HT1080 (cell line): ENCODE results near the gene DVL1. TPM values are rescaled to one million over a fixed set of nuclear protein-coding genes. Genes with fewer than 3 reads are reported as not detected.
A peak's percentile ranks its signal among the peaks of the same experiment; 100 is the strongest.

Experiments
- DNase-seq: peaks from one replicate; pipeline ENCODE4 v3.0.0-alpha.2; 2015; ENCODE audit warnings: low read depth
- total RNA-seq: library from RNA; depleted of rRNA; stranded (reverse); fragments of >200 nt; shearing (Covaris generic); gene quantifications from 2 replicates; pipeline ENCODE4 v1.2.3, GENCODE V29; 2014

DVL1 gene
- total RNA-seq, 1 experiment from 2014 or later, result 113 TPM

DNA sequence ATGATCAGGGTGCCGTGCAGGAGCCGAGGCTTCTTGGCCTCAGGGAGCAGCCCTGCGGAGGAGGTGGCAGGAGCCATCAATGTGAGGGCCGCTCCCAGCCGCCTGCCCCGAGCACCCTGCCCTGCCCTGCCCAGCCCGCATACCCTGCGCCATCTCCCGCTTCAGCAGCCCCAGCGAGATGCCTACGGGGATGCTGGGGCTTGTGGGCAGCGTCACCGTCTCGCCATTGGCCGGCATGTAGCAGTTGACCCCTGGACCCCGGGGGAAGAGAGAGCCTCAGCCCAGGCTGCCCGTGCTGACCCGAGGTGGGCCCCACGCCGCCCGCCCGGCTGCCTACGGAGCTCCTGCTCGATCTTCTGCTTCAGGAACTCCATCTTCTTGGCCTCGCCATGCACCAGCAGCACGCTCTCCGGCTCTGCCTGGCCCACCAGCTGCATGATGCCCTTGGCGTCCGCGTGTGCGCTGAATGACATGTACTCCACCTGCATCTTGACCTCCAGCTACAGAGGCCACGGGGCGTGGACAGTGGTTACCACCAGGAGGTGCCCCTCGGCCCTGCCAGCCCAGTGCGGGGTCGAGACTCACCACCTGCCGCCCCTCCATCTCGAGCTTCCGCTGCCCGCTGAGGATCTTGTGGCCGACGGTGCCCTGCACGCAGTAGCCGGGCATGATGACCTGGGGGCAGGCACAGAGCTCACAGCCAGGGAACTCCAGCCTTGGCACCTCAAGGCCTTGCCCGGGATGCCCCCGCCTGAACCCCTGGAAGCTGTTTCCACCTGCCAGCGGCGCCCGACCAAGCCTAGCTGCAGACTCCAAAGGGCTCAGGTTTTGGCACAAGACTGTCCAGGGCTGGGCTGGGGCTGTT lies 36.5 kb downstream of the DVL1 start:
- no peak for DNase-seq

DNA sequence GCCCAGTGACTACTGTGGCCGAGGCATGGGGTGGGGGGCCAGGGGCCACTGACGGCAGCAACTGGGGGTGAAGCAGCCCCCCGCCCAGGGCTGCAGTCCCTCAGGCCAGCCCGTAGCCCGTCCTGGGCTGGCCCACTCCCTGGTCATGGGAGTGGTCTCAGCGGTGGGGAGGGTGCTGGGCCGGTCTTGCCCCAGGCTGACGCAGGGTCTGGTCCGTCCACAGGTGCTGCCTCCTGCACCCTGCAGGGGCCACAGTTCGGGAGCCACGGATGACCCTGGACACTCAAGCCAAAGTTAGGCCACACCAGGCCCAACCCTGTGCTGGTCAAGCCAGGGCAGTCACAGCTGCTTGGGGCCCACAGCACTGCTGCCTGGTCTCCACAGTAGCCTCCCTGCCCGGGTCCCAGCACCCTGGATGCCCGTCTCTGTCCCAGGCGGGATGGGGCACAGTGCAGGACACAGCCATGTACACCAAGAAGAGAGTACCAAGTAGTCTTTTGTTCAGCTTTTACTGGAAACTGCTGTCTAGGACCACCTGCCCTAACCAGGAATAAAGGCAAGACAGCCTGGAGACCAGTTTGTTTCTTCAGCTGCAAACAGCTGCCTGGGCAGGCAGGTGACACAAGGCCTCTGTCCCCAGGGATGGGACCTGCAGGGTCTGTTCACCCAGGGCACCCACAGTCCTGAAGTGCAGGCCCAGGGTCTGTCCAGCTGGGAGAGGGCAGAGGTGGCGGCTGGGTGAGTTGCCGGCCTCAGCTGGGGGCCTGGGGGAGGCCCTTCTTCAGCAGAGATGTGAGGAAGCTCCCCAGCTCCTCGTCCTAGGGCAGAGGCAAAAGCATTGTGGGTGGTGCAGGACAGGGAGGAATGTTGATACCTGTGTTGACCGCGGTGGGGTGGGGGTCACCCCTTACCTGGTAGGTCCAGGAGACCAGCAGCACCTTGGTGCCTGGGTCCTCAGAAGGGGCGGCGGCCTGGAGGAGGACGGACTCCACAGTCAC lies 37.8 kb downstream of the DVL1 start:
- no peak for DNase-seq

DNA sequence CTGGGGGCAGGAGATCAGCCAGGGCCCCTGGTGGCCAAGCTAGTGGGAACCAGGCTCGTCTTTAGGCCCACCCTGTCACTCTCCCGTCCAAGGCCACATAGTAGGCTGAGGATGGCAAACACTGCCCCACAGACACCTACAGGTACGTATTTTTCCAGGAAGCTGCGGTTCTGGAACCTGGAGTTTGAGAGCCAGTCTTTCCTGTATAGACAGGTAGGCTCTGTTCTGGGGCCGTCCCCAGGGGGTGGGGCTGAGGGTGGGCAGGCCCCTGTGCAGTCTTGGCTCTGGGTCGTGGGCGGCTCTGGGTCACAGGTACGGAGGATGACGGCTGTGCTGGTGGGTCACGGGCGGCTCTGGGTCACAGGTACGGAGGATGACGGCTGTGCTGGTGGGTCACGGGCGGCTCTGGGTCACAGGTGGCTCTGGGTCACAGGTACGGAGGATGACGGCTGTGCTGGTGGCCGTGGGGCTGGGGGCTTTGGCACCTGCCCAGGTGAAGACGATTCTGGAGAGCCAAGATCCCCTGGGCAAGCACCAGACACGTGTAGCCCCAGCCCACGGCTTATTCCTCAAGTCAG lies 38.7 kb downstream of the DVL1 start:
- no peak for DNase-seq

DNA sequence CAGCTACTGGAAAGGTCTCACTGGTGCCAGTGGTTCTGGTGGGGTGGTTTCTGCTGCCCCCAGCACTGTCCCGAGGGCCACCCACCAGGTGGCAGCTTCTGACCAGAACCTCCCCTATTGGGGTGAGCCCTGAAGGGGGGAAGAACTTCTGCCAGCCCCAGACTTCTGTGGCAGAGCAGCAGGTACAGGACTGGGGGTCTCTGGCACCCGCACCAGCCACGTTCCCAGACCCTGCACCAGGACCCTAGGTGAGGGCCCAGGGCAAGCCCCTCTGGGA lies 39.2 kb downstream of the DVL1 start:
- DNase-seq, result no peak

DNA sequence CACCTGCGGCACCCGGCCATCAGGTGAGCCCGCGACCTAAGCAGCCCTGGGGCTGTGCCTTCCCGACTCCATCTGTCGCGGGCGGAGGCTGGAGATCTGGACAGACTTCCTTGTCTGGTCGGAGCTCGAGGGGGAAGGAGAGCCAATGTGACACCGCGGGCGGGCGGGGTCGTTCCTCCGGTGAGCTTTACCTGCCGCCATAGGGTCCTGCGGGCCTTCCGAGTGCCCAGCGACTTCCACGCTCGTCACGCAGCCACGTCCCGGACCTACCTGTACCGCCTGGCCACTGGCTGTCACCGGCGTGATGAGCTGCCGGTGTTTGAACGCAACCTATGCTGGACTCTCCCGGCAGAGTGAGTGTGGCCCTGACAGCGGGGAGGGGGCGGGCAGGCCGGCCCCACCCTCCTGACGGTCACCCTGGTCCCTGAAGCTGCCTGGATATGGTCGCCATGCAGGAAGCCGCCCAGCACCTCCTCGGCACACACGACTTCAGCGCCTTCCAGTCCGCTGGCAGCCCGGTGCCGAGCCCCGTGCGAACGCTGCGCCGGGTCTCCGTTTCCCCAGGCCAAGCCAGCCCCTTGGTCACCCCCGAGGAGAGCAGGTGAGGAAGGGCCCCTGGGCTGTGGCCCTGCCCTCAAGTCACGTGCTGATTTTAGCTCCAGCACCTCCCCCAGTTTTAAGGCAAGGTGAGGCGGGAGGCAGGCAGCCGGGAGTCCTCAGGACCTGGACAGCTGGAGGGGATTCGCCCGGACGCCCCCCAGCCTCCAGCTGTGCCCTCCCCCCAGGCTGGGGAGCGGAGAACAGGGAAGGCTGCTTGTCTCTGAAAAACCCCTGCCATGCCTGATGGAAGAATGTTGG lies 39.7 kb downstream of the DVL1 start:
- no peak for DNase-seq

DNA sequence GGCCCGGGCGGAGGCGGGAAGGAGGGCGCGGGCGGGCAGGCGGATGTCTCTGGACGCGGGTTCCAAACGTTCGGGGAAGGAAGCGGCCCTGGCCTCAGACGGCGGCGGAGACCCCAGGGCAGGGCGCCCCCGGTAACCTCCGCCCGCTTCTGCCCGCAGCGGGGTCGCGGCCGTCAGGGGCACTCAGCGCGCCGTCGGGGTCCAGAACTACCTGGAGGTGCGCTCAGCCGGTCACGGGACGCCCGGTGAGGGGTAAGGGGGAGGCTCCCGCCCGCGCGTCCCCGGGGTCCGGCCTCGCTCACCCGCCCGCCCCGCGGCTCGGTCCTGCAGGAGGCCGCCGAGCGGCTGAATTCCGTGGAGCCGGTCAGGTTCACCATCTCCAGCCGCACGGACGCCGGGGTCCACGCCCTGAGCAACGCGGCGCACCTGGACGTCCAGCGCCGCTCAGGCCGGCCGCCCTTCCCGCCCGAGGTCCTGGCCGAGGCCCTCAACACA lies 40.4 kb downstream of the DVL1 start:
- DNase-seq, result no peak

DNA sequence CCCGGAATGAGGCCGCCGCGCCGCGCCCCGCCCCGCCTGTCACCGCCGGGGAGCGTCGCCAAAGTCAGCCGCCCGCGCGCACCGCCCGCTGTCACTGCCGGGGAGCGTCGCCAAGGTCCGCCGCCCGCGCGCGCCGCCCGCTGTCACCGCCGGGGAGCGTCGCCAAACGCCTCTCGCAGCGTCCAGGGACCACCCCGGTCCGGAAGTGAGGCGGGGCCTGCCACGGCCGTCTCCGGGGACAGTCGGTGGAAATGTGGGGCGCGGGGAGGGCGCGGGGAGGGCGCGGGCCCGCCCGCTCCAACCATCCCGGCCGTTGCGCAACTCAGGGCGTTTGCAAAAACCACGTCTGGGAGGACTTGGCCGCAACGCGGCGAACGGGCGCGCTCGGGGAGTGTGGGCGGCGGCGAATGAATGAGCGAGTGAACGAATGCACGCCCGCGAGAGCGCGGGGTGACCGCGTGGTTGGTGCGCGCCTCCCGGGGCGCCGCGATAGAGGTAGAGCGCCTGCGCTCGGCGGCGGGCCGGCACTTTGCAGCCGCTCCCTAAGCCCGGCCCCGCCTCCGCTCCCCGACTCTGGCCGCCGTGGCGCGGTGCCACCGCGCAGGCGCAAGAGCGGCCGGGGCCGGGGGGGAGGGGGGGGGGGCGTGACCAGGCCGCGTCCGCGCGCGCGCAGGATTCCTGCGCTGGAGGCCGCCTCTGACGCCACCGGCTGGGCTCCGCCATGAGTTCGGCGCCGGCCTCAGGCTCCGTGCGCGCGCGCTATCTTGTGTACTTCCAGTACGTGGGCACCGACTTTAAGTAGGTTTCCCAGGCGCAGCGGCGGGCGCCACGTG lies 41.1 kb downstream of the DVL1 start, which contains the start of the genes ACAP3 and PUSL1:
ACAP3 (minus strand) TSS at position 8 of the 833 bp plus-strand sequence. CDS start 115 bp downstream, outside the sequence.
PUSL1 (plus strand) TSS at position 675 of the 833 bp plus-strand sequence; CDS start at position 722, 47 bp downstream.
- peak; percentile 88 for DNase-seq

DNA sequence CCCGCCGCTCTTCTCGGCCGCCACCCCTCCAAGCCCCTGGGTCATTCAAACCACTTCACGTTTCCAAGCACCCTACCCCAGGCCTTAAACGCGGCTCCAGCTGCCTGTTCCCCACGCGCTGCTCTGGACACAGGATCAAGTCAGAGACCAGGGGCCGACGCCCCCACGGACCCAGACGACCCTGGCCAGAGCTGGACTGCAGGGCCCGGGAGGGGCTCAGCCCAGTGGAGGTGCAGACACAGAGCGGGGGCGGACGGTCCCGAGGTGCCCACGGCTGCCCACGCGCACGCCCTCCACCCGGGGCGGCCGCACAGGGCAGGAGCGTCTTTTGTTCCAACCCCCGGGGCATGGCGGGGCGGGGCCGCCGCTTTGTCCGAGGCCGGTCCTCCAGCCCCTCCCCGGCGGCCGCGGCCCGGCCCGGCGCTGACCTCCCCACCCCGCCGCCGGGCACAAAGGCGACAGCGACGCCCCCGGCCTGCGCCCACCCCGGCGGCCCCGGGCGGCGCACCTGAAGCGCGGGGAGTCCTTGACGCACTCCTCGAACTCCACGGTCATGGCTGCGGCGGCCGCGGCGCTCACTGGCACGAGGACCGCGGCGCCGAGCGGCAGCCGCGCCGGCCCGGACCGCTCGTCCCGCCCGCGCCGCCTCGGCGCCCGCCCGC lies 41.8 kb downstream of the DVL1 start:
- no peak for DNase-seq

DNA sequence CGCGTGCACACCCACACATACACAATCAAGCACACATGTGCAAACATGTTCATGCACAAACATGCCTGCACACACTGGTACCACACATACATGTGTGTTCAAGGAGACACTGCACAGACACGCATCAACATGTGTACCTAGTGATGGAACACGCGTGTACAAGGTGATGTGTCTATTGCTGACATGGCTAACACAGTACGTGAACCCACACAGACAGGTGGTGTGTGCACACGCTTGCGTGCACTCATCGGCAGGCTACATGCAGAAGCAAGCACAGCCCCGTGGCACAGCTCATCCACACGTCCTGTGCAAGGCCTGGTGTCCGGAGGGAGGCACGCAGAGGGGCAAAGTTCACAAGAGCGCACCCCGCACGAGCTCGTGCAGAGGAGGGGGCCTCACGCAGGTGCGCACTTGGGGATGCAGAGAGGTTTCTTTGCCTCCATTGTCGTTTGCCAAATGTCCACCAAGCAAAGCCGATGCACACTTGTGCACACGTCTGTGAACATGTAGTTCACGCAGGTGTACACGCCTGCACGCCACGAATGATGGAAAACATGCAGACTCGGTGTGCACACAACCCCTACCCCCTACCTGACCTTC lies 42.5 kb downstream of the DVL1 start:
- no peak for DNase-seq

DNA sequence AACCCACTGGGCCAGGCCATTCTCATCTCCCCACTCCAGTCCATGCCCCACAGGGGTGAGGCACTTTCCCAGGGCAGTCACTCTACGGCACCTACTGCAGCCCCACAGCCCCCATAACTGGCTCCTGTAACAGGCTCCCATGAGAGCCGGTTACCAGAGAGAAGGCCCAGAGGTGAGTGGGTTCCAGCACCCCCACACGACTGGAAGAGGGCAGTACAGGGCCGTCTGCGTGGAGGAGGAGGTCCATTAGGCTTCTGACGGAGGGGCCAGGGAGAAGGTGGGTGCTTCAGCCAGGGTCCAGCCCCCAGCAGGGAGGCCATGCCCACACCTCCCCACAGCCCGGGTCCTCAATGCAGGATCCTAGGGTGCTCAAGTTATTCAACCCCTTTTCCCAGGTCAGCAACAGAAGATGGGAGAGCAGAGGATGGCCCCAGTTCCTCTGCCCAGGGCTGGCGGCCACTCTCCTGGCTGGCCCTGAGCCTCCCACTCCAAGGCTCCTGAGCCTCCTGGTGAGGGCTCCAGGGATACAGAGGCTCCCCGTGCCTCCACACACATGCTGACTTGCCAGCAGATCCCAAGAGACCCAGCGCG lies 43.1 kb downstream of the DVL1 start:
- DNase-seq, result no peak

DNA sequence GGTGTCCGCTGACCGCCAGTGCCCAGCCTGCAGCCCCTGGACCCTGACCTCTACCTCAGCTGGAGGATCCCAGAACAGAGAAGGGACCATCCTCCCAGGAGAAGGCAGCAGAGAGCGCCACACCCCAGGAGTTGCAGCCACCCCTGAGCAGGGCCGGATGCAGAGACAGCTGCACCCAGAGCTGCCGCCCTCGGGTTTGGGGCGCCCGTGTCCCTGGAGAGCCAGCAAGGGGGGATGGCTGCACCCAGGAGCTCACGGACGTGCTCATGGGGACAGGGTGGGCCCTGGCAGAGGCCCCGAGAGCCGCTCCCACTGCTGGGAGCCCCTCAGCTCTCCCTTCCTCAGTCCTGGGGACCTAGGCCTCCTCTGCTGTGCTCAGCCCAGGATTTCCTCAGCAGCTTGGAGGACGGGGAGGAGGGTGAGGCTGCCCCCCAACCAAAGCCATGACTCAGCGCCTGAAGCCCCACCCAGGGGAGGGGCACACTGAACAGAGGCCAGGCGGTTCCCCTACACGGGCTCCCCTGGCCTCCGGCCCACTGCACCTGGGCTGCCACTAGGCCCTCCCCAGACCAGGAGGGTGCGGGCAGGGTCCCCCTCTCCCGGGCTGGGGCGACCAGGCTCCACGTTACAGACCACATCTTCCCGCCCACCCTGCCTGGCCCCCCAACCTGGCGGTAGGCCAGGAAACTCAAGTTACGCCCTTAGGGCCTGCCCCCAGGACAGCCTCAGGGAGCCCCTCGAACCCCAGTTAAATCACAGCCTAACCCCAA lies 43.7 kb downstream of the DVL1 start:
- peak; percentile 87 for DNase-seq

DNA sequence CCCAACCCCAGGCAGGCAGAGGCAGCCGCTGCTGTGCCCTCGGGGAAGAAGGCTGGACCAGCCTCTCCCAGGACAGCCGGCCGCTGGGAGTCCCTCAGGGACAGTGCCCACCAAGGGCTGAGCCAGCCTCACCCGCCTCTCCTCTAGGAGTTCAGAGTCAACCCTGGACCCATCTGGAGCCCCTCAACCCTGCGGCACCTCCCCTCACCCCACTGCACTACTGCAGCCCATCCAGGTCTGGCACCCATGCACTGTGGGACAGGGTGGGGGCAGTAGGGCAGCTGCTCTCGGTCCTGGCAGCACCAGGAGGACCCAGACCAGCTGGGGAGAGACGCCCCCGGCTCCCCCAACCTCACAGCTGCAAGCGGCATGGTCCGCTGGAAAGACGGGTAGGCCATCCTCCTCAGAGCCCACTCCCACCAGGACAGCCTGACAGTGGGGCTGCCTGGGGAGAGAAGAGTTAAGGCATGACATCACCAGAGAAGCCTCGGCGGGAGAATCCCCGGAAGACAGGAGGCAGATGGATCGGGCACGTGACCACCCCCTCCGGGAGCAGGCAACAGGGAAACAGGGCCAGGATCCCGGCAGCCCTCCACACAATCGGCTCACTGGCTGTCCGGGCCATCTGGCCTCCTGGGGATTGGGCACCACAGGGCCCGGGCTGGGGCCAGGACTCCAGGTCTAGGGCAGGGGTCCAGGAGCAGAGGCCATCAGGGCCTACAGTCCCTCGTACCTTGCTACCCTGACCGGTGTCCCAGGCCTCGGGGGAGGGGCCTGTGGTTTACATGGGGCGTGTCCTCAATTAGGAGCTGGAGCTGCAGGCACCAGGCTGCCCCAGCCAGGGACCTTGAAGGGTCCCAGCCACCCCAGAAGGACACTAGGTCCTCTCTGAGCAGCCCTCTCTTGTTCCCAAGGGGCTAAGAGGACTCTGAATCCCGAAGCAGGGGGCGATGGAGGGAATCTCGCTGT lies 44.6 kb downstream of the DVL1 start:
- no peak for DNase-seq

DNA sequence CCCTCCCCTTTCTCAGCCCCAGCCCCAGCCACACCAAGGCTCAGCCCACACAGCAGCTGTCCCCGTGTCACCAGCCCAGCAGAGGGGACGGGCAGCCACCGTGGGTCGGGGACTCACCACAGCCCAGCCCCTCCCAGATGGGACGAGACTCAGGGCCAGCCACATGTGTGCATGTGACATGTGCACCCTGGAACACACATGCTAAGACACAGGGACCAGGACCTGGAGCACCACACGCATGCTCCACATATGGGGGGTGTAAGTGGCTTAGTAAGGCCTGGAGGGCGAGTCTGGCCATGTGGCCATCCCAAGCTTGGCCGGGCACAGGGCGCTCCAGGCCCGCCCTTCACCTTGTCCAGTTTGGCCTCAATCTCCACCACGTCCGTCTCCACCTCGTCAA lies 45.5 kb downstream of the DVL1 start:
- DNase-seq, result no peak

DNA sequence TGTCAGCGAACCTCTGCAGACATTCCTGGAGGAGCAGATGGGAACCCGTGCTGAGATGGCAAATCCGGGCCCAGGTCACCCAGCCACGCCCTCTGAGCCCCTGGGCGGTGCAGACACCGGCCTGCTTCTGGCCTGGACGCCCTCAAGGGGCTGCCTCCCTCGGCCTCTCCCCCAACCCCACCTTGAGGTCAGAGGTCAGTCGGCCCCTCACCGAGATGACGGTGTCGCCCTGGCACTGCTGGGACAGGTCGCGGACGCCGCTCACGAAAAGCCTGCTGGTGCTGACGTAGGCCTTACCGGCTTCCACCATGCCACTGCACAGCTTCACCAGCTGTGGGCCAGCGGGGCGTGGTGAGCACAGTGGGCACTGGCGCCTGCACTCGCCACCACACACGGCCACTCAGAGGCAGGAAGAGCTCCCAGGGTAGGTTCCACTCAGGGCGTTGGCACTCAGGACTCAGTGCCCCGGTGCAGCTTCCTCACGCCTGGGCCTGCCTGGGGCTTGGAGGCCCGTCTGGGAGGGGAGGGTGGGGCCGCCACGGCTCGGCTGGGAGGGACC lies 46.2 kb downstream of the DVL1 start:
- DNase-seq, result no peak

DNA sequence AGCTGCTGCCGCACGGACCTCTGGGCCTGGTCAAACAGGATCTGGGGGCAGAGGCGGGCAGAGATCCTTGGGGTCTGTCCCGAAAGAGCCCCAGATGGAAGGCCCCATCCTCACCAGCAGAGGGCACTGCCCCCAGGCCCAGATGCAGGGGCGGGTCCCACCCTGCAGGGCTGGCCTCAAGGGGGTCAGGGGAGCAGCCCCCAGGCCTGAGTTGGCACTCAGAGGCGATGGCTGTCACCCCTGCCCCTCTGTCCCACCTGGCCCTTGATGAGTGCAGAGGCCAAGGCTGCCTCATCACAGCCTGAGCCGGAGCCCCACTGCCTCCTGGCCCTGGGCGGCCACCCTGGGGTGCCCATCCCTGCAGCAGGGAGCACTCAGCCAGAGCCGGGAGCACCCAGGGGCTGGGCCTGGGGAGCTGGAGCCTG lies 47.2 kb downstream of the DVL1 start:
- no peak for DNase-seq

DNA sequence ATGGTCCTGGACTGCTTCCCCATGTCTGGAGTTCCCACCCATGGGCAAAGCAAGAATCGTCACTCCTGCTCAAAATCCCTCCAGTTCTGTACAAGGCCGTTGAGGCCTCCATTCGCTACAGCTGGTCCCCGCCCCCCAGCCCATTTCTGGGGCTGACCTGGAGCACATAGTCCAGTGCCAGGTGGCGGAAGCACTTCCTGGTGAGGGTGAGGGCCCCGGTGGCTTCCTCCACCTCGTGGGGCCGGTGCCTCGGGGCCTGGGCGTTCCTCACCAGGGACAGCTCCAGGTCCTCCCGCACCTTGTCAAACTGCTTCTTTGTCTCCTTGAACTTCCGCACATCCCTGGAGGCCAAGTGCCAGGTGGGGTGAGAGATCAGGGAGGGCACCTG lies 48.9 kb downstream of the DVL1 start:
- no peak for DNase-seq
